ENCODE results near the gene TECPR1. TPM values are rescaled to one million over a fixed set of nuclear protein-coding genes. Genes with fewer than 3 reads are reported as not detected.

Gene TECPR1
- total and polyA plus RNA-seq, 7 donors, result 7.7 to 38.2 (median 12.6) TPM

GRCh38 chr7:98284335-98285036, 32.5 kb upstream of the TECPR1 start:
- TF ChIP-seq POLR2A (IDR thresholded peaks at IDR 0.05), result no peak
- TF ChIP-seq POLR2AphosphoS5 (IDR thresholded peaks at IDR 0.05), result peak in 3 of 4 donors; percentile 43 to 67 (median 55)
- TF ChIP-seq EP300 (IDR thresholded peaks at IDR 0.05), result no peak
- no peak for TF ChIP-seq CTCF (IDR thresholded peaks at IDR 0.05)
- intact Hi-C loops (cut with DNase I), result loop anchor here (5.0 kb wide), 2 partner anchors 177 to 593 kb away; partner anchors contain the start of genes LMTK2 and TRRAP
- peak overlapping the region; percentile 95 to 97 (median 96) for H3K27ac ChIP-seq
- H3K27me3 ChIP-seq, result no peaks in the 10 kb centered on the region
- WGBS, 2 donors, result 15 to 45% methylated on average over 20 of the region's 20 CpGs
- no peaks in the 10 kb centered on the region for H3K9me3 ChIP-seq
- H3K4me1 ChIP-seq, result peaks cover 0 to 80% (median 73%) of the 10 kb centered on the region in 4 donors
- DNase-seq, result peak; percentile 88
- H3K36me3 ChIP-seq, result peaks cover 0 to 18% (median 5%) of the 10 kb centered on the region in 4 donors
- H3K4me3 ChIP-seq, result peak overlapping the region; percentile 90 to 100 (median 100)

DNA sequence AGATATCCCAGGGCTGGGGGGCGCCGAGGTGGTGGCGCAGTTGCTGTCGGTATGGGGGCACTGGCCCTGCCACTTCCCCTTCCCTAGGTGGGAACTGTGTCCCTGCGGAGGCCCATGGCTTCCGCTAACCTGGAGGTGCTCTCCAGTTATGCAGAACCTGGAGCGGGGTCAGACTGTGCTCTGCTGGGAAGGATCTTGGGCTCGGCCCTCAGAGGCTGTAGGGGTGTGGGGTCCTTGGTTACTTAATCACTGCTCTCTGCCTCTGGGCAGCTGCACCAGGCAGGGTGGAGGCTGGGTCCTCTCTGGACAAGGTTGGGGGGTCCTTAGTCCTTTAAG, 31.8 kb upstream of the TECPR1 start:
- DNase-seq, result no peak
- intact Hi-C loops (cut with DNase I), result loop anchor here (5.0 kb wide), 2 partner anchors 177 to 593 kb away; partner anchors contain the start of genes LMTK2 and TRRAP
- peaks cover 0 to 73% (median 69%) of the 10 kb centered on the region in 4 donors for H3K4me1 ChIP-seq

DNA sequence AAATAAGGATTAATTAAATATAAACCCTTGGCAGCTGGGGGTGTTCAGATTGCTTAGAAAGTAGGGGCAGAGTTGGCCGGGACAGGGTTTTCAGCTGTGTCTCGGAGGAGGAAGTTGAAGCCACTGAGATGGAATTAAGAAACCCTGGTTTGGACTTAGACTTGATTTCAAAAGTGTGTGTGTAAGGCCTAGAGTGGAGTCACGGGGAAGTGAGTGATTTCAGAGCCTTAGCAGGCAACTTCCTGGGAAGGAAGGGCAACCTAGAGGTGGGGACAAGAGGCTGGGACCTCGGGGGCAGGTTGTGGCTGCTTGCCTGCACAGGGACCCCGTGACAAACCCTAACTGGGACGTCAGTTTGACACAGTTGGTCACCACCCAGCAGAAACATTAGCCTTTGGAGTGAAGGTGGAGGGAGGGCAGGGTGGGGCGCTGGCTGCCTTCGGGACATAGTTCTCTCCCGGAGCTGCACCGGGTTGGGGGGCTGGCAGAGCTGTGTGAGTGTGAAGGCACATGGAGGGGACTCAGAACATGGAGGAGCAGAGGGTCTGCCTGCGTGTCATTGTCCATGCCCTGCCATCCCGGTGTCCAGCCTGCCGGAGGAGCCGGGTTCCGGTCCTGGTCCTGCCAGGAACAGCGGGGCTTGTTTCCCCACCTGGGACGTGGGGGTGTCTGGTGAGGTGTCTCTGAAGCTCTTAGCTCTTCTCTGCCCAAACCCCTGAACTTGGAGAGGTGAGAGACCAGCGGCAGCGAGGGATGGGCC, 31.3 kb upstream of the TECPR1 start:
- Histone ChIP-seq H3K9me3 (no peaks in the 10 kb centered on the region), H3K4me1 (peaks cover 0 to 70% (median 66%) of the 10 kb centered on the region in 4 donors), H3K27me3 (no peaks in the 10 kb centered on the region), H3K4me3 (peak overlapping the region; percentile 90 to 100 (median 100)), H3K36me3 (peaks cover 0 to 6% (median under 1%) of the 10 kb centered on the region in 4 donors), H3K27ac (peak overlapping the region; percentile 95 to 97 (median 96))
- DNase-seq, result peak; percentile 77
- intact Hi-C loops (cut with DNase I), result loop anchor here (5.0 kb wide), 2 partner anchors 176 to 594 kb away; partner anchors contain the start of genes LMTK2 and TRRAP
- TF ChIP-seq POLR2A (IDR thresholded peaks at IDR 0.05), result peak in 1 of 2 donors; percentile 40
- no peak for TF ChIP-seq EP300 (IDR thresholded peaks at IDR 0.05)
- TF ChIP-seq POLR2AphosphoS5 (IDR thresholded peaks at IDR 0.05), result peak; percentile 51 to 74 (median 61)
- TF ChIP-seq CTCF (IDR thresholded peaks at IDR 0.05), result no peak
- WGBS, 2 donors, result 45 to 65% methylated on average over 19 of the region's 19 CpGs

More for the DNA sequence above, 31.8 kb upstream of the TECPR1 start:
- no peak for TF ChIP-seq CTCF (IDR thresholded peaks at IDR 0.05)
- no peak for TF ChIP-seq POLR2A (IDR thresholded peaks at IDR 0.05)
- TF ChIP-seq POLR2AphosphoS5 (IDR thresholded peaks at IDR 0.05), result no peak
- no peak for TF ChIP-seq EP300 (IDR thresholded peaks at IDR 0.05)
- no peaks in the 10 kb centered on the region for H3K9me3 ChIP-seq
- peaks cover 0 to 12% (median 3%) of the 10 kb centered on the region in 4 donors for H3K36me3 ChIP-seq
- no peaks in the 10 kb centered on the region for H3K27me3 ChIP-seq
- peak overlapping the region; percentile 95 to 97 (median 96) for H3K27ac ChIP-seq
- WGBS, 2 donors, result 78 to 81% methylated on average over 8 of the region's 8 CpGs
- peak overlapping the region; percentile 90 to 100 (median 100) for H3K4me3 ChIP-seq

DNA sequence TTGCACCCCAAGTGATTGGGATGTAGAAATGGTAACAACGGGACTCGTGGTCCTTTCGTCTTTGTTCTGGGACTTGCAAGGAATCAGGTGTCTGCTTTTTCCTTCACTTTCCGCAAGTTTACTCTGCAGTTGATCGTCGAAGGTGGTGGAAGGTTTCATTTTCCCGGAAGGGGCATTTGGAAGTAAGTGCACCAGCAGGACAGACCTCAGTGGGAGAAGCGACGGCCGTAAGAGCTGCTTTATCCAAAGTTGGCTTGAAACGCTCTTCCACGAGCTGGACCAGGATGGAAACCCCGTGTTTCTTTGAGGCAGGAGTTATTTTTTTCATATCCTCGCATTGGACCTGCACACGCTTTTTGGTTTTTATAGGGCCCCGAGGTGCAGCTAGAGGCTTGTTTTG, 30.7 kb upstream of the TECPR1 start:
- Histone ChIP-seq H3K9me3 (no peaks in the 10 kb centered on the region), H3K36me3 (no peaks in the 10 kb centered on the region), H3K4me3 (peak overlapping the region; percentile 90 to 100 (median 100)), H3K4me1 (peaks cover 0 to 64% (median 60%) of the 10 kb centered on the region in 4 donors), H3K27me3 (no peaks in the 10 kb centered on the region), H3K27ac (peak overlapping the region; percentile 95 to 97 (median 96))
- WGBS, 2 donors, result 19 to 62% methylated on average over 16 of the region's 16 CpGs
- no peak for TF ChIP-seq CTCF (IDR thresholded peaks at IDR 0.05)
- no peak for TF ChIP-seq POLR2AphosphoS5 (IDR thresholded peaks at IDR 0.05)
- no peak for TF ChIP-seq EP300 (IDR thresholded peaks at IDR 0.05)
- no peak for TF ChIP-seq POLR2A (IDR thresholded peaks at IDR 0.05)
- intact Hi-C loops (cut with DNase I), result loop anchor here (5.0 kb wide), 2 partner anchors 175 to 595 kb away; partner anchors contain the start of genes LMTK2 and TRRAP
- DNase-seq, result no peak
